Measurements from ENCODE around the gene HPDL.

The HPDL gene

GRCh38 chr1:45332346-45332720 is 5.6 kb downstream of the HPDL start:
- H3K4me3 ChIP-seq (ENCODE audit: low read depth, low read length) = no peak overlapping the region
- no peak for DNase-seq (ENCODE audit: low read depth)
- no peak for TF ChIP-seq MYC (IDR thresholded peaks at IDR 0.05; ENCODE audit: low read depth, low read length)
- no peak for TF ChIP-seq CTCF (IDR thresholded peaks at IDR 0.05; ENCODE audit: low read depth, low read length)
- no peak for TF ChIP-seq POLR2A (IDR thresholded peaks at IDR 0.05; ENCODE audit: extremely low read depth, insufficient read length)
- TF ChIP-seq MAX (IDR thresholded peaks at IDR 0.05; ENCODE audit: low read depth, low read length) = no peak

GRCh38 chr1:45334308-45335245 is 7.9 kb downstream of the HPDL start:
- peak; percentile 50 for DNase-seq (ENCODE audit: low read depth)

DNA sequence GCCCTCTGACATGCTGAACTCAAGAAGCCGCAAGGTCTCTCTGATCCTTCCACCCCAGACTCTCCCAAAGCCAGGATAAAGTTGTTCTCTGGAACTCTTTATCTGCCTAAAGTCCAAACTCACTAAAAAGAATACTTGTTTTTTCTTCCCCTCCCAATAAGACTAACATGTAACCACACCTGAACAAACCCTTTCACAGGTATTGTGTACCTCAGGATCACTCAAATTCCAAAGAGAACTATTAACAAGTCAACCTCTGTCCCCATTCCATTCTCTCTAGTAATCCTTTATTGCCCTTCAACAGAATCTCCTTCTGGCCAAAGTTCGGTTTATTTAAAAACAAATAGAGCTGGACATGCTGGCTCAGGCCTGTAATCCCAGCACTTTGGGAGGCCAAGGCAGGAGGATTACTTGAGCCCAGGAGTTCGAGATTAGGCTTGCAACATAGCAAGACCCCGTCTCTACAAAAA is 9.2 kb downstream of the HPDL start:
- DNase-seq (ENCODE audit: low read depth) = no peak
- TF ChIP-seq MAX (IDR thresholded peaks at IDR 0.05; ENCODE audit: low read depth, low read length) = no peak
- TF ChIP-seq CTCF (IDR thresholded peaks at IDR 0.05; ENCODE audit: low read depth, low read length) = no peak
- TF ChIP-seq MYC (IDR thresholded peaks at IDR 0.05; ENCODE audit: low read depth, low read length) = no peak
- TF ChIP-seq POLR2A (IDR thresholded peaks at IDR 0.05; ENCODE audit: extremely low read depth, insufficient read length) = no peak
- no peak overlapping the region for H3K4me3 ChIP-seq (ENCODE audit: low read depth, low read length)

More at GRCh38 chr1:45334308-45335245, 7.9 kb downstream of the HPDL start:
- H3K4me3 ChIP-seq (ENCODE audit: low read depth, low read length) = no peak overlapping the region
- TF ChIP-seq MAX (IDR thresholded peaks at IDR 0.05; ENCODE audit: low read depth, low read length) (no peak), CTCF (IDR thresholded peaks at IDR 0.05; ENCODE audit: low read depth, low read length) (peak; percentile 8)

GRCh38 chr1:45337630-45338325 is 11.1 kb downstream of the HPDL start:
- TF ChIP-seq CTCF (IDR thresholded peaks at IDR 0.05; ENCODE audit: low read depth, low read length) (no peak), MAX (IDR thresholded peaks at IDR 0.05; ENCODE audit: low read depth, low read length) (no peak), POLR2A (IDR thresholded peaks at IDR 0.05; ENCODE audit: extremely low read depth, insufficient read length) (no peak), MYC (IDR thresholded peaks at IDR 0.05; ENCODE audit: low read depth, low read length) (no peak)
- no peak for DNase-seq (ENCODE audit: low read depth)
- no peak overlapping the region for H3K4me3 ChIP-seq (ENCODE audit: low read depth, low read length)

- H3K4me3 ChIP-seq (ENCODE audit: low read depth, low read length) = peak within 1 kb of the TSS; percentile 94
- TF ChIP-seq CTCF (IDR thresholded peaks at IDR 0.05; ENCODE audit: low read depth, low read length) (no peak), POLR2A (IDR thresholded peaks at IDR 0.05; ENCODE audit: extremely low read depth, insufficient read length) (peak; percentile 81), MAX (IDR thresholded peaks at IDR 0.05; ENCODE audit: low read depth, low read length) (peak; percentile 85), MYC (IDR thresholded peaks at IDR 0.05; ENCODE audit: low read depth, low read length) (peak; percentile 96)
These were observed 13.3 kb downstream of the HPDL start, which contains the start of the genes MUTYH and TOE1 for GRCh38 chr1:45339789-45340558. Gene MUTYH, minus strand, starts transcription at chr1:45340440. Its CDS starts 5,935 bp downstream, at chr1:45334505. Gene TOE1, plus strand, starts transcription at chr1:45340170. Its CDS starts 83 bp downstream, at chr1:45340253.

More at GRCh38 chr1:45339789-45340558, 13.3 kb downstream of the HPDL start, which contains the start of the genes MUTYH and TOE1:
- DNase-seq (ENCODE audit: low read depth) = peak; percentile 98

Data from NB4 (cell line).